Activated T-cell treated with anti-CD3 and anti-CD28 coated beads for 24 hours (primary cell): Measurements from ENCODE around the gene LRRC8E.
"Not testable (repeated sequence)": the region's sequence is repeated elsewhere in the genome, so short reads cannot be mapped to it uniquely, and the experiment has no call there.

Source experiments
- DNase-seq: peaks from one replicate; pipeline ENCODE4 v3.0.0-alpha.2; 2020; ENCODE audit warnings: low read depth

Gene LRRC8E

GRCh38 chr19:7855426-7856108 is 32.7 kb upstream of the LRRC8E start:
- DNase-seq: no peak

GRCh38 chr19:7856109-7856591 is 32.2 kb upstream of the LRRC8E start:
- DNase-seq: no peak

GRCh38 chr19:7856679-7857663 is 31.3 kb upstream of the LRRC8E start:
- no peak for DNase-seq

- no peak for DNase-seq
These were observed 30.6 kb upstream of the LRRC8E start for GRCh38 chr19:7857727-7858108.

GRCh38 chr19:7858109-7858770 is 30.1 kb upstream of the LRRC8E start:
- DNase-seq: no peak

- not testable (repeated sequence) for DNase-seq
These were observed 29.2 kb upstream of the LRRC8E start for GRCh38 chr19:7859087-7859486.

GRCh38 chr19:7859831-7860713 is 28.2 kb upstream of the LRRC8E start:
- no peak for DNase-seq

- no peak for DNase-seq
These were observed 27.3 kb upstream of the LRRC8E start for GRCh38 chr19:7860714-7861618.

GRCh38 chr19:7861619-7862412 is 26.5 kb upstream of the LRRC8E start:
- DNase-seq: no peak

- DNase-seq: peak; percentile 47
These were observed 25.8 kb upstream of the LRRC8E start for GRCh38 chr19:7862413-7862951.

DNA sequence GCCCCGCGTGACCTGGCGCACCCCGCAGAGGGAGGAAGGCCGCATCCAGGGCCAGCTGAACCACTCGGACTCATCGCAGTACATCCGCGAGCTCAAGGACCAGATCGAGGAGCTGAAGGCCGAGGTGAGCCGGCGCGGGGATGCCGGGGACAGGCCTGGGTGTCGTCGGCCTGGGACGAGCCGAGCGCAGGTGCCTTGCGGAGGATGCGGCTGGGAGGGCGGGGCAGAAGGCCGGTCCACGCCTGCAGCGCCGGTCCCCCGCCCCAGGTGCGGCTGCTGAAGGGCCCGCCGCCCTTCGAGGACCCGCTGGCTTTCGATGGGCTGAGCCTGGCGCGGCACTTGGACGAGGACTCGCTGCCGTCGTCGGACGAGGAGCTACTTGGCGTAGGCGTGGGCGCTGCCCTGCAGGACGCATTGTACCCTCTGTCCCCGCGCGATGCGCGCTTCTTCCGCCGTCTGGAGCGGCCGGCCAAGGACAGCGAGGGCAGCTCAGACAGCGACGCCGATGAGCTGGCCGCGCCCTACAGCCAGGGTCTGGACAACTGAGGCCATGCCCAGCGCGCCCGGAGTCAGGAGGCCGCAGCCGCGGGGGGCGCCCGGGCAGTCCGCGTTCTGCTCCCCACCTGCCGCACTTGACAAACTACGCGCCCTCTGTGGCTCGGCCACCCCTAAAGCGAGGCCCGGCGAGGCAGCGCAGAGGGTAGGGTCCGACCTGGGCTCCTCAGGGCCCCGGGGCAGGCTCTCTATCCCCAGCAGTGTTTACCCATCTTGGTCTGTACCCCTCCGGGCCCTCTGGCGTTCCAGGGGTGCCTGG is 24.9 kb upstream of the LRRC8E start:
- DNase-seq: no peak

DNA sequence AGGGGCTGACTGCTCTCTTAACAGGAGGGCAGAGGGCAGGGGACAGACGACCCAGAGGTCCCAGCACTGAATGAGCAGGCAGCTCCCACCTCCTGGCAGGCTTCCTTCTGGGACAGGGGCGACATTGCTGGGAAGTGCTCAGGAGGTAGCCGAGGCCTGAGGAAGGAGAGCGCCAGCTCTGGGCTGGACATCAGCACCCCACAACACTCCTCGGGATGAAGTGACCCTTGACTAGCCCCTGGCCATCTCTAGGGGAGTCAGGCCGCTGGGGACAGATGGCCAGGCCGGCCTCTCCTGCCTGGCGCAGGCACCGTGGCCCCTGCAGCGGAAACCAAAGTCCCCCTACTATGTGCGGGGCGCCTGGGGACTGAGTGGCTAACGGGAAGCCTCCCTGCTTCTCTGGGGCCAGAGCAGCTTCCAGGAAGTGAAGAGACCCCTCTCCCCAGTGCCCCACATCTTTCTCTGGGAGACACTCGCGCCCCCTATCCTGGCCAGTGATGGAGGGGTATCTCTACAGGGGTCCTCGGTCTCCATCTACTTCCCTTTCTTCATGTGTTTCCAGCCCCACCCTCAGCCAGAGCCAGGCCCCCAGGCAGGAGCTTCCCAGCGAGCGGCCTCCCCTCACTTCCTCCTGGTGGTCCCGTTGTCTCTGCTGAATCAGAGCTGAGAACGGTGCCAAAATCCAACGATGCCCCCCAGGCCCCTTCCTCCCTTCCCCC is 24.2 kb upstream of the LRRC8E start:
- no peak for DNase-seq

GRCh38 chr19:7864690-7865074 is 23.6 kb upstream of the LRRC8E start:
- DNase-seq: no peak

DNA sequence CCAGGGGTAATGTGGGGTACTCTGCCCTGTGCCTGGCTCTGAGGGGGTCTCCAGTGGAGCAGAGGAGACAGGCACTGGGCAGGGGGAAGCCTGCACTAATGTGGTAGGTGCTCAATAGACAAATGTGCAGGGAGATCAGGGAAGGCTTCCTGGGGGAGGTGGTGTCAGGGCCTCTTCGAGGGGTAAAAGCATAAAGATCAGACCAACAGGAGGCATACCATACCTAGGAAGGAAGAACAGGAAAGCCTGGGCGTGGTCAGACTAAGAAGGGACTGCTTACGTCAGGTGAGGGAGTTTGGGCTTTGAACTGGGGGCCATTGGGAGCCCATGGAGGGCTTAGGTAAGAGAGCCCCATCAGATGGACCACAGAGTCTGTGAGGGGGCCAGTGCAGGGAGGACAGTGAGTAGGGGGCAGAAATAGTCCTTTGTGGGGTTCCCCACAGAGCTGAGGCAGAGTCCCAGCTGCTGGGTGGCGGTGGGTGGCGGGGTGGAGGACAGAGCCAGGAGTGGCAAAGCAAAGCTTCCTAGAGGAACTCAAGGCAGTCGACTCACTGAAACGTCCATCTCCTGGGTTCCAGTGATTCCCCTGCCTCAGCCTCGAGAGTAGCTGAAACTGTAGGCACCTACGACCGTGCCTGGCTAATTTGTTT is 22.9 kb upstream of the LRRC8E start:
- no peak for DNase-seq

DNA sequence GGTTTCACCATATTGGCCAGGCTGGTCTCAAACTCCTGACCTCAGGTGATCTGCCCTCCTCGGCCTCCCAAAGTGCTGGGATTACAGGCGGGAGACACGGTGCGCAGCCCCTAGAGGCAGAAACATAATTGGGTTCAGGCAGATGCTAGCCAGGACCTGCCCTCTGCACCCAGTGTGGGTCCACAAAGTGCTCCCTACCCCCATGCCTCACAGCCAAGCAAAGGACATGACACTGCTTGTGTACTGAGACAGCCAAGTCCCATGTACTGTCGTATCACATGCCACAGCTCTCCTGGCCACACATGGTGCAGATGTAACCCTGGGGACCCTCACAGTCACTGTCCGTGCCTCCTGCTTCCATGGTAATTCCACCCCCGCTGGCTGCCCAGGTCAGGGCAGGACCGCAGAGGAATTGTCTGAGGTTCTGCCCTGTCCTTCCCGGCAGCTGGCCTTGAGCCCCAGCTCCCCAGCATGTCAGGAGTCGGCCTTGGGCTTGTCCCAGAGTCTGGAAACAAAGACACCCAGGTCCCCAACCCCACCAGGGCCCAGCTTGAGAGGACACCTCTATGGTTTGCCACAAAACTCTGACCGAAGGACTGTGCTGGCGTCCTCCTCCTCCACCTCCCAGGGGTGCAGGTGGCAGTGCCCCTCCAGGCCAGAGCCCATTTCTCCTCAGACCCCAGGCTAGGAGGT is 21.8 kb upstream of the LRRC8E start:
- no peak for DNase-seq

GRCh38 chr19:7867092-7867844 is 21.0 kb upstream of the LRRC8E start:
- no peak for DNase-seq
